Vagina (tissue), 2 donors: ENCODE data around the gene CHRM2. TPM values are rescaled to one million over a fixed set of nuclear protein-coding genes. Genes with fewer than 3 reads are reported as not detected.

Experiments
- DNase-seq, 2 donors: peaks; one replicate each; pipeline ENCODE4 v3.0.0-alpha.2; 2017; ENCODE audit errors: extremely low spot score in 2 of 2
- H3K27ac ChIP-seq: fragments of 200-600 bp; sonication (generic); one replicate; pipeline ENCODE4 v1.5.1; 2019
- H3K27me3 ChIP-seq: fragments of 200-600 bp; sonication (generic); one replicate; pipeline ENCODE4 v1.5.1; 2019
- H3K36me3 ChIP-seq, 2 donors: fragments of 200-600 bp; sonication (generic); one replicate each; pipeline ENCODE4 v1.5.1; 2017 to 2019
- H3K4me1 ChIP-seq: fragments of 200-600 bp; sonication (generic); one replicate; pipeline ENCODE4 v1.5.1; 2019
- H3K4me3 ChIP-seq, 2 donors: fragments of 200-600 bp; sonication (generic); 1 replicate in 1 of 2; 2 replicates in 1 of 2; pipeline ENCODE4 v1.5.1; 2016 to 2019
- H3K9me3 ChIP-seq: fragments of 200-600 bp; sonication (generic); one replicate; pipeline ENCODE4 v1.5.1; 2019
- POLR2A ChIP-seq, 2 donors: fragments of 450-650 bp; IDR thresholded peaks; one replicate each; pipeline ENCODE4 v1.6.1; 2017; ENCODE audit warnings: antibody characterized with exemption in 2 of 2, mild to moderate bottlenecking in 2 of 2, moderate library complexity in 2 of 2
- POLR2AphosphoS5 ChIP-seq, 2 donors: sonication (generic); formaldehyde crosslinking; IDR thresholded peaks; one replicate each; pipeline ENCODE4 v1.9.0; 2017; ENCODE audit warnings: antibody characterized with exemption in 2 of 2, mild to moderate bottlenecking in 2 of 2, low read depth in 1 of 2; ENCODE audit not compliant: insufficient read depth in 1 of 2
- intact Hi-C: fragments of 100-400 bp; cut with DNase I; formaldehyde crosslinking; loops from one replicate; pipeline ENCODE4 v1.15.1; 2023
- total RNA-seq: library from RNA; depleted of rRNA; stranded (reverse); fragments of >200 nt; gene quantifications from one replicate; pipeline ENCODE4 v1.2.3, GENCODE V29; 2016
- TF ChIP-seq, protein P1 (sequence below), 3 experiments: fragments of 450-650 bp in 2 of 3; fragments of 200-600 bp in 1 of 3; sonication (generic) in 1 of 3; IDR thresholded peaks; one replicate each; pipeline ENCODE4 v1.5.1; 2017 to 2019; ENCODE audit warnings: antibody characterized with exemption in 3 of 3, mild to moderate bottlenecking in 2 of 3, moderate library complexity in 2 of 3

Gene CHRM2
- total RNA-seq, 1 donor from 2014 or later: 1.2 TPM

DNA sequence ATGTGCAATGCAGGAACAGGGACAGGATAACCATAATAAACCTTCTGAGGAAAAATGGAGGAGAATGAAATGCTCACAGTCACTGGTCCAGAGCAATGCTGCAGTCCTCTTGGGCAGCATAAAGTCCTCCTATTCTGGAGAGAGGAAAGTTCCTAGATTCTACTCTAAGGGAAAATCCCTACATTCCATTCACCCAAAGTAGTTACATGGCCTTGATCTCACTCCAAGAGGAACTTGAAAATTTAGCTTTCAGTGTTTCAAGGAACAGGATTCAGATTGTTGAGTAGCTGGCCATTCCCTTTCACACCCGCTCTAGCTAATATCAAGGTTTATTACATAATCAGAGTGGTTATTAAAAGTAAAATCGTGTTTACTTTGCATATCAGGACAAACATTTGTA lies 168.3 kb downstream of the CHRM2 start:
- Histone ChIP-seq H3K4me3 (no peak overlapping the region), H3K36me3 (no peaks in the 10 kb centered on the region), H3K27ac (no peak overlapping the region), H3K9me3 (no peaks in the 10 kb centered on the region), H3K27me3 (no peaks in the 10 kb centered on the region), H3K4me1 (no peaks in the 10 kb centered on the region)
- no peak for DNase-seq
- intact Hi-C loops: no loop called here
- TF ChIP-seq, protein P1, sequence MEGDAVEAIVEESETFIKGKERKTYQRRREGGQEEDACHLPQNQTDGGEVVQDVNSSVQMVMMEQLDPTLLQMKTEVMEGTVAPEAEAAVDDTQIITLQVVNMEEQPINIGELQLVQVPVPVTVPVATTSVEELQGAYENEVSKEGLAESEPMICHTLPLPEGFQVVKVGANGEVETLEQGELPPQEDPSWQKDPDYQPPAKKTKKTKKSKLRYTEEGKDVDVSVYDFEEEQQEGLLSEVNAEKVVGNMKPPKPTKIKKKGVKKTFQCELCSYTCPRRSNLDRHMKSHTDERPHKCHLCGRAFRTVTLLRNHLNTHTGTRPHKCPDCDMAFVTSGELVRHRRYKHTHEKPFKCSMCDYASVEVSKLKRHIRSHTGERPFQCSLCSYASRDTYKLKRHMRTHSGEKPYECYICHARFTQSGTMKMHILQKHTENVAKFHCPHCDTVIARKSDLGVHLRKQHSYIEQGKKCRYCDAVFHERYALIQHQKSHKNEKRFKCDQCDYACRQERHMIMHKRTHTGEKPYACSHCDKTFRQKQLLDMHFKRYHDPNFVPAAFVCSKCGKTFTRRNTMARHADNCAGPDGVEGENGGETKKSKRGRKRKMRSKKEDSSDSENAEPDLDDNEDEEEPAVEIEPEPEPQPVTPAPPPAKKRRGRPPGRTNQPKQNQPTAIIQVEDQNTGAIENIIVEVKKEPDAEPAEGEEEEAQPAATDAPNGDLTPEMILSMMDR (IDR thresholded peaks at IDR 0.05): no peak
- TF ChIP-seq POLR2A (IDR thresholded peaks at IDR 0.05): no peak
- TF ChIP-seq POLR2AphosphoS5 (IDR thresholded peaks at IDR 0.05; ENCODE audit: insufficient read depth in 1 of 2, low read depth in 1 of 2): no peak

DNA sequence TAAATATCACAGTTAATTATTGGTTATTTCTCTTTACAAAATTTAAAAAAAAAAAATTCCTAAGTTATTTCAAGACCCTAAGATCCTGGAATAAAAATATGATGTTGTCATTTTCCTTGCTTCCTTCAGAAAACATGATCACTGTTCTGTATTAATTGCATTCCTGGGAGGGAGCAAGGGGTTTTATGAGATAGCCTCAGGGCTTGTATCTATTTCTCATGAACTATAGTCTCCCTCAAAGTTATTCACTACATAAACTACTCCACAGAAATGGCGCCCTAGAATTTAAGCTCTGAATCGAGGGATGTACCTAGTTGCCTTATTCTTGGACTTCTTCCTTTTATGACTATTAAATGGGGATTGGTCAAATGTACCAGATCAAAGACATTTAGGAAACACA lies 170.3 kb downstream of the CHRM2 start:
- intact Hi-C loops: no loop called here
- Histone ChIP-seq H3K4me3 (no peak overlapping the region), H3K4me1 (no peaks in the 10 kb centered on the region)

DNA sequence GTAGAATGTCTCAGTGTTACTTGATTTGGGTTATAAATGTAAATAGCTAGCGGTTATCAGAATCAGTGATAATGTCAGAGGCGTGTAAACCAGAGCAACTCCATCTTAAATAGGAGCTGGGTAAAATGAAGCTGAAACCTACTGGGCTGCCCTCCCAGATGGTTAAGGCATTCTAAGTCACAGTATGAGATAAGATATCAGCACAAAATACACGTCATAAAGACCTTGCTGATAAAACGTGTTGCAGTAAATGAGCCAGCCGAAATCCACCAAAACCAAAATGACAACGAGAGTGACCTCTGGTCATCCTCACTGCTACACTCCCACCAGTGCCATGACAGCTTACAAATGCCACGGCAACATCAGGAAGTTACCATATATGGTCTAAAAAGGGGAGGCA lies 172.3 kb downstream of the CHRM2 start:
- TF ChIP-seq POLR2AphosphoS5 (IDR thresholded peaks at IDR 0.05; ENCODE audit: insufficient read depth in 1 of 2, low read depth in 1 of 2) (no peak), POLR2A (IDR thresholded peaks at IDR 0.05) (no peak)
- TF ChIP-seq, protein P1 (IDR thresholded peaks at IDR 0.05): no peak
- Histone ChIP-seq H3K4me1 (no peaks in the 10 kb centered on the region), H3K36me3 (no peaks in the 10 kb centered on the region), H3K27ac (no peak overlapping the region), H3K27me3 (no peaks in the 10 kb centered on the region), H3K4me3 (no peak overlapping the region), H3K9me3 (no peaks in the 10 kb centered on the region)
- no peak for DNase-seq
- intact Hi-C loops: no loop called here

More for the DNA sequence above, 170.3 kb downstream of the CHRM2 start:
- Histone ChIP-seq H3K9me3 (no peaks in the 10 kb centered on the region), H3K27ac (no peak overlapping the region), H3K27me3 (no peaks in the 10 kb centered on the region), H3K36me3 (no peaks in the 10 kb centered on the region)
- no peak for DNase-seq
- TF ChIP-seq POLR2AphosphoS5 (IDR thresholded peaks at IDR 0.05; ENCODE audit: insufficient read depth in 1 of 2, low read depth in 1 of 2) (no peak), POLR2A (IDR thresholded peaks at IDR 0.05) (no peak)
- TF ChIP-seq, protein P1 (IDR thresholded peaks at IDR 0.05): no peak

DNA sequence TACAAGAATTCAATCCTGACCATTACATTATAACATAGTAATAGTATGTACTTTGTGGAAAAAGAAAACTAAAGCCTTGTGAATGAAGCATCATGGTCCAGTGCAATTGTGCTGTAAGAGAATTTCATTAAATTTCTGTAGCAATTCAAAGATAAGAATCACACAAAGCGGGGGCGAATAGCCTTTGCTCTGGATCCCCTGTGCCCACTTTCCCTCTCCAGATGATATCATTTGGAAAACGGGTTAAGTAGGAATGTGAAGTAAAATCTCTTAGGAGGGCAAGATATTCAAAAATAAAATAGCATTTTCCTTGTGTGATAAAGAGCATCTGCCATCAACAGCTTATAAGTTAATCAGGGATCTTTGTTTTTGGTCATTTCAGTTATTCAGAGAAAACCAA lies 177.1 kb downstream of the CHRM2 start:
- no peaks in the 10 kb centered on the region for H3K36me3 ChIP-seq
- no peak for DNase-seq
- no peak overlapping the region for H3K27ac ChIP-seq
- H3K4me3 ChIP-seq: no peak overlapping the region
- H3K4me1 ChIP-seq: no peaks in the 10 kb centered on the region
- intact Hi-C loops: no loop called here
- TF ChIP-seq POLR2AphosphoS5 (IDR thresholded peaks at IDR 0.05; ENCODE audit: insufficient read depth in 1 of 2, low read depth in 1 of 2): no peak
- TF ChIP-seq, protein P1 (IDR thresholded peaks at IDR 0.05): no peak
- no peak for TF ChIP-seq POLR2A (IDR thresholded peaks at IDR 0.05)
- no peaks in the 10 kb centered on the region for H3K9me3 ChIP-seq
- no peaks in the 10 kb centered on the region for H3K27me3 ChIP-seq

DNA sequence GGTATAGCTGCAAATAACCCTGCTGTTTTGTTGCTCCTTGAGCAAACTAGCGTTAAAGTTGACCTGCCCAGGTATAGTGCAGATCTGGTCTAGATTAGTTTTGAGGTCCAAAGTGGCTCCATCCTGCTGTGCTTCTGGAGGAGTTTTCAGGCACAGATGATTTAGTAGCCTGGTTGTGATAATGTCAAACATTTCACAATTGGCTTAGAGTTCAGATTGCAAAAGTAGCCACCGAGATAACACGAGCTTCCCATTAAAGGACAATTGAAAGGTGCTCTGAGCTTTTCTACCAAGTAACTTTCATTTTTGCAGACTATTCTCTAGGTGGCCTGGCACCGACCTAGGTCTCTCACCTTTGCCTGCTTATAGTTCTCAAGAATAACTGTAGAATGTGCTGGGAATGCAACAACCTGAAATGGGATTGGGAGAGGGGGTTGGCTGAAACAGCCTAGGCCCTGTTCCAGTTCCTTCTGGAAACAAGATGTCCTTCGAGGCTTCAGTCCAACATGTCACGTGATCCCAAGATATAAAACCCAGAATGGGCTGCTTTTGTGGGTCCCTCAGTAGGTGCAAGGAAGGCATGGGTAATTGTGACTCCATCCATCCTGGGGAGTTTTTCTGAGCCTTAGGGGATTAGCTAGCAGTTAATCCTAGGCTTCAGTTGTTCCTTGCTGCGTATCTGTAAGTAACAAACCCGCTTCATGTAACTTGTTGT lies 201.0 kb downstream of the CHRM2 start:
- Histone ChIP-seq H3K9me3 (no peaks in the 10 kb centered on the region), H3K36me3 (no peaks in the 10 kb centered on the region), H3K27me3 (no peaks in the 10 kb centered on the region), H3K4me1 (no peaks in the 10 kb centered on the region), H3K27ac (no peak overlapping the region), H3K4me3 (no peak overlapping the region)
- DNase-seq: no peak
- intact Hi-C loops: no loop called here
- TF ChIP-seq, protein P1 (IDR thresholded peaks at IDR 0.05): no peak
- no peak for TF ChIP-seq POLR2AphosphoS5 (IDR thresholded peaks at IDR 0.05; ENCODE audit: insufficient read depth in 1 of 2, low read depth in 1 of 2)
- TF ChIP-seq POLR2A (IDR thresholded peaks at IDR 0.05): no peak
